NCI-H446 treated with DMSO at 0.1 percent for 48 hours (cell line): ENCODE measurements around the gene ESF1.
"Not testable (repeated sequence)": the region's sequence is repeated elsewhere in the genome, so short reads cannot be mapped to it uniquely, and the experiment has no call there.

Experiments
- DNase-seq: peaks from one replicate; lab custom pipeline; 2025; lab: John Stamatoyannopoulos, UW

The ESF1 gene

GRCh38 chr20:13739731-13740649, 44.7 kb downstream of the ESF1 start:
- no peak for DNase-seq

GRCh38 chr20:13738187-13738586, 46.5 kb downstream of the ESF1 start:
- DNase-seq = not testable (repeated sequence)

GRCh38 chr20:13736436-13737191, 48.1 kb downstream of the ESF1 start:
- DNase-seq = no peak

DNA sequence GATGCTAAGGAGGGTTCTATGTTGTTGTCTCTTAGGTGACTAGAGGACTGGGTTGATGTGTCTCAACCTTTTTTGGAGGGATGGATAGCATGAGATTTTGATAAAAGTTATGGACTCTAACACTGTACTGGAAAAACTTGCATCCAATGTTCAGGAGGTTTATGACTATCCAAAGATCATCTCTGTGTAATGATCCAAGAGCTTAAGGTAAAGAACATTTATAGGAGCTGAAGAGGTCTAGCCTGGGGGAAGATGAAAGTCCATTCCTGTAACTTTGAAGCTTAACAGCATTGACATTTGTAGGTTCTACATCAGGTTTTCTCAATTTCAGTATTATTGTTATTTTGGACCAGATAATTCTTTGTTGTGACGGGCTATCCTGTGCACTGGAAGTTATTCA, 48.9 kb downstream of the ESF1 start:
- no peak for DNase-seq

- DNase-seq = no peak
These were observed 61.7 kb downstream of the ESF1 start for GRCh38 chr20:13723011-13723410.

DNA sequence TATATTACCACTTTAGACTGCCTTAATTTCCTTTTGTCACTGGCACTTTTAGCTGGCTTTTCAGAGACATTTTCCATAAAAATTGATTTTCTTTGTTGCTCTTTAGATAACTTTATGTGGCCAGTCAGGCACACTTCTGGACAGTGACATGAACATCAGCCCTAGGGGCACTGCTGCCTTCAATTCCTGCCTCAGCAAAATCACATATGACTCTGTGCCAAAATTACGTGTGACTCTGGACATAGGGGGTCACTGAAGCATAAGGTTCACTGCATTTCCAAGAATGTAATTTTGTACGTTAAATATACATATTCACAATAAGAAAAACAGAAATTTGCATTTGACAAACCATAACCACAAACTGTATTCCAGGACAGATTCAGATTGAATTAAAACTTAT, 66.5 kb downstream of the ESF1 start:
- no peak for DNase-seq

DNA sequence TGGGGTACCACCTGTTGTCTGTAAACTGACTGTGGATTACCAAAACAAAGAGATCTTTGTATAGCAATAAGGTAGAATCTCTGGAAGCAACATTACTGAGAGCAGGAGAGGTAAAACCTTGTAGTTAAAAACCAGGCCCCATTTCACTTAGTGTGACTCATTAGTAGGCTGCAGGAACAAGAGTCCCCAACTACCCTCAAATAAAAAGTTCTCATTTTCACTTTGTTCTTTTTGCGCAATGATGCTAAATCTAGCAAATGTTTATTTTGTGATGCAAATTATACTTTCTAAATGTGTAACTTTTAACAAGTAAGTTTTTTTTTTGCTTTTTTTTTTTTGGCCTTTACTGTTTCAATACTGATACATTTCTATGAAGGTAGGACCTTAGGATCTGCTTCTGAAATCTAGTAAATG, 67.1 kb downstream of the ESF1 start:
- no peak for DNase-seq

- DNase-seq = no peak
These were observed 69.5 kb downstream of the ESF1 start for GRCh38 chr20:13715171-13715570.

- no peak for DNase-seq
These were observed 76.5 kb downstream of the ESF1 start for GRCh38 chr20:13708234-13708633.

DNA sequence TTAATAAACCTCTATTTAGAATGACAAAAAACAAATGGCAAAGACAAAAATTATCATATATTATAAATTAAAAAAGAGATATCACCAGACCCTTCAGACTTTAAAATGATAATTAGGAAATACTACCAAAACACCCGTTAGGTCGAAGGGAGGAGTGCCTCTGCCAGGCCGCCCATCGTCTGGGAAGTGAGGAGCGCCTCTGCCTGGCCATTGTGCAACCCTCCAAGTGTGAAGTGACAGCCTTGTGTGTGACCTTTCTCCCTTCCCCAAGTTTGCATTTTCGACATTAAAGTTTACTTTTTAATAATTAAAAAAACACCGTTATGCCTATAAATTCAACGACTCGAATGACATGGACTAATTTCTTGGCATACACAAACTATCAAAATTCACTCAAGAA, 81.5 kb downstream of the ESF1 start:
- DNase-seq = no peak

GRCh38 chr20:13701486-13701885, 83.2 kb downstream of the ESF1 start:
- DNase-seq = no peak

DNA sequence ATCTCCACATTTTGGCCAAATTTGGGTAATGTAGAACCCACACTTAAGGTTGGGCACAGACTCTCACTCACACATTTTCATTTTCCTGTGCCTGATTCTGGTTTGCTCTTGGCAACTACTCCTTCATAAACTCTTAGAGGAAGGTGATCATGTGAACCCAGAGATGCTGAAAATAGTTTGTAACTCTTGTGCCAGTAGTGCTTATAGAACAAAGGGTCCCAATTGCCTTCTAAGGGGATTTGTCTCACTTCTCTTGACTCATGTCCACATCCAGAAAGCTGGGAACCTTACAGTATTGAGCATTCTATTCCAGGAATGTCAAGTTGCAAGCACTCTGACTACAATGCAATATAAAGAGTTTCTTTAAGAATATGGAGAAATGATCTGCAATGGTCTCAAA, 84.0 kb downstream of the ESF1 start:
- DNase-seq = peak; percentile 20

- DNase-seq = no peak
These were observed 90.1 kb downstream of the ESF1 start for GRCh38 chr20:13694420-13695150.

- no peak for DNase-seq
These were observed 91.7 kb downstream of the ESF1 start for GRCh38 chr20:13692802-13693736.

GRCh38 chr20:13690943-13691342, 93.8 kb downstream of the ESF1 start:
- no peak for DNase-seq

DNA sequence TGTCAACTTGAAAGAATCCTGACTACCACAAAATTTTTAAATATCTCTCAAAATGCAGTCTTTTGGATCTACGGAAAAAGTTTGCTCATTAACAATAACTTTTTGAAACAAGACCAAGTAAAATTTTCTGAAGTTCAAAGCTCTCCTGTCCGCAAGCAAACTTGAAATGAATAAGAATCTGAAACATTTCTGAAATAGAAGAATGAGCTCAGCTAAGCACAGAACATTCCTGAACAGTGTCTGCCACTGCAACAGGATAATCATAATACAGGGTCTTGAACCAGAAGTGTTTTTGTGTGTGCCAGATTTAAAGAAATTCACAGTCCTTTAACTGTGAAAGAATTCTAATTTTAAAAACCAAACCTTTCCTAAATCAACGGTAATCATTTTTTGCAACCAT, 96.9 kb downstream of the ESF1 start:
- DNase-seq = no peak

DNA sequence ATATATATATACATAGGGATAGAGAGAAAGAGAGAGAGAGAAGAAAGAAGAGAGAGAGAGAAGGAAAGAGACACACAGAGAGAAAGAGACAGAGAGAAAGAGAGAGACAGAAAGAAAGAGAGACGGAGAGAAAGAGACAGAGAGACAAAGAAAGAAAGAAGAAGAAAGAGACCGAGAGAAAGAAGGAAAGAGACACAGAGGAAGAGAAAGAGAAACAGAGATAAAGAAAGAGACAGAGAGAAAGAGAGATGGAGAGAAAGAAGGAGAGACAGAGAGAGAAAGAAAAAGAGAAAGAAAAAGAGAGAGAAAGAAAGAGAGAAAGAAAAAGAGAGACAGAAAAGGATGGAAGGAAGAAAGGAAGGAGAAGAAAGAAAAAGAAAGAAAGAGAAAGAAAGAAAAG, 99.1 kb downstream of the ESF1 start:
- DNase-seq = no peak

DNA sequence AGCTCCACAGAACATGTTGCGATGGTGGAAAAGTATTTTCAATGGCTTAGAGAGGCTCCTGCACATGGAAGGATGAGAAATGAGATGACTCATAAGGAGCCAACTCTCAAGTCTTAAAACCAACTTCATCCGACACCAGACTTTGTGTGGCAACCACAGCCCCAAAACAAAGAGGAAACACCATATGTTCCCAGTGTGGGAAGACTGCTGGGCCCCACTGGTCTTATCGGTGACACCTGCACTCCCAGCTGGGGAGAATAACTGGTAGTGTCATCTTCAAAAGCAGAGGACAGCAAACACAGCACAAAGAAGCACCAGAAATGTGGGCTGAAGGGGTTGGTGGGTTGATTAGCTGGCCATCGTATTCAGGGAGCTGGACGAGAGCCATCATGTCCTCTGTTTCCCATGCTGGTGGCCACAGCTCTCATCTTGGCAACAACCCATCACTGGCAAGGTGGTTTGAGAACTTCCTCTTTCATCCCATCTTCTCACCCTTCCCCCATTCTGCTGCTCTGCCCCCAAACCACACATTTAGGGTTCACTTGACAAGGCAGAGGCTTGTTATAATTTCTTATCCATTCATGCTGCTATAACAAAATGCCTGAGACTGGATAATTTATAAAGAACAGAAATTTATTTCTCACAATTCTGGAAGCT, 100.0 kb downstream of the ESF1 start:
- no peak for DNase-seq

DNA sequence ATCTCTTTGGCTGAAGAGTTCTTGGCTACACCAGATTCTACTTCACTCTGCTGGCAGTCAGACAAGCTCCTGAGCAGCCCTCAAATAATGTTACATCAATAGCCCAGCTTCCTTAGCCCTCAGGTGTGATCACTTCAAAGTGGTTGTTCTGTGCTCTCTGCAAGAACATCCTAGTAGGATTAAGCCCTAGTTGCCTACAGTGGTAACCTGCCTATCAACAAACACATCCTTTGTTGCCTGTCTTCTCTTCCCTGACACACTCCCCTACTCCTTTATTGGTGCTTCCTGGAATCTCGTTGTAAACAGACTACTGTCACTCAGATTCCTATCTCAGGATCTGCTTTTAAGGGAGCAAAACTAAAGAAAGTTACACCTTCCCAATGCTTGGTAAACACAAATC, 100.9 kb downstream of the ESF1 start:
- DNase-seq = no peak

DNA sequence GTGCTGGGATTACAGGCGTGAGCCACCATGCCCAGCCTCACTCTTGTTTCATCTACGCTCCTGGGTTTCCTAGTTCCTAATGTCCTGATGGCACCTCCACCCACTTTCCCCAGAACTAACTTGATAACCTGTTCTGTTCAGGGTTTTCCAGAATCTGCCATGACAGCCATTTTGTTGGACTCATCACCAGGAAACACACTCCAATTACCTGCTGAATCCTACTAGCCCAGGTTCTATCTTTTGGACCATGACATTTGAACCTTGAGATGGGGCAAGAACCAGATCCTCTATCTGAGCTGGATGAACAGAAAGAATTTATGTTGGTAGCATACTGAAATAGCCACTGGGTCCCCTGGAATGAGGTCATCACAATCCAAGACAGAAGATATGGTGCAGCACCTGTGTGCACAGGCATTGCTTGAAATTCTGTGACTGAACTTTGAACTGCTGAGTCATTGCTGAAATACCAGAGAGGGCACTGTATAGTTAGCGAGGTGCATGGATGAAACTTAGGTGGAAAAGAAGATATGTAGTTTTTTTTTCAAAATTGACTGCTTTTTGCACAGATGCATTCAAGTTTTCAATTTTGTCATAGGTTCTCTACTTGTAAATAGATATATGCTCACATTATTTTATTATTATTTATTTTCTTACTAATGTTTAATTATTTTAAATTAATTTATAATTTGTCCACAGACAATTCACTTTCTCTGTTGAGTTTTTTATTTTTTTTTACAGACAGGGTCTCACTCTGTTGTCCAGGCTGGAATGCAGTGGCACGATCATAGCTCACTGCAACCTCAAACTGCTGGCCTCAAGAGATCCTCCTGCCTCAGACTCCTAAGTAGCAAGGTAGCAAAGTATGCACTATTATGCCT, 103.2 kb downstream of the ESF1 start:
- DNase-seq = no peak
